Measurements from ENCODE around the gene SLFN13.

The SLFN13 gene, protein sequence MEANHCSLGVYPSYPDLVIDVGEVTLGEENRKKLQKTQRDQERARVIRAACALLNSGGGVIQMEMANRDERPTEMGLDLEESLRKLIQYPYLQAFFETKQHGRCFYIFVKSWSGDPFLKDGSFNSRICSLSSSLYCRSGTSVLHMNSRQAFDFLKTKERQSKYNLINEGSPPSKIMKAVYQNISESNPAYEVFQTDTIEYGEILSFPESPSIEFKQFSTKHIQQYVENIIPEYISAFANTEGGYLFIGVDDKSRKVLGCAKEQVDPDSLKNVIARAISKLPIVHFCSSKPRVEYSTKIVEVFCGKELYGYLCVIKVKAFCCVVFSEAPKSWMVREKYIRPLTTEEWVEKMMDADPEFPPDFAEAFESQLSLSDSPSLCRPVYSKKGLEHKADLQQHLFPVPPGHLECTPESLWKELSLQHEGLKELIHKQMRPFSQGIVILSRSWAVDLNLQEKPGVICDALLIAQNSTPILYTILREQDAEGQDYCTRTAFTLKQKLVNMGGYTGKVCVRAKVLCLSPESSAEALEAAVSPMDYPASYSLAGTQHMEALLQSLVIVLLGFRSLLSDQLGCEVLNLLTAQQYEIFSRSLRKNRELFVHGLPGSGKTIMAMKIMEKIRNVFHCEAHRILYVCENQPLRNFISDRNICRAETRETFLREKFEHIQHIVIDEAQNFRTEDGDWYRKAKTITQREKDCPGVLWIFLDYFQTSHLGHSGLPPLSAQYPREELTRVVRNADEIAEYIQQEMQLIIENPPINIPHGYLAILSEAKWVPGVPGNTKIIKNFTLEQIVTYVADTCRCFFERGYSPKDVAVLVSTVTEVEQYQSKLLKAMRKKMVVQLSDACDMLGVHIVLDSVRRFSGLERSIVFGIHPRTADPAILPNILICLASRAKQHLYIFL

DNA sequence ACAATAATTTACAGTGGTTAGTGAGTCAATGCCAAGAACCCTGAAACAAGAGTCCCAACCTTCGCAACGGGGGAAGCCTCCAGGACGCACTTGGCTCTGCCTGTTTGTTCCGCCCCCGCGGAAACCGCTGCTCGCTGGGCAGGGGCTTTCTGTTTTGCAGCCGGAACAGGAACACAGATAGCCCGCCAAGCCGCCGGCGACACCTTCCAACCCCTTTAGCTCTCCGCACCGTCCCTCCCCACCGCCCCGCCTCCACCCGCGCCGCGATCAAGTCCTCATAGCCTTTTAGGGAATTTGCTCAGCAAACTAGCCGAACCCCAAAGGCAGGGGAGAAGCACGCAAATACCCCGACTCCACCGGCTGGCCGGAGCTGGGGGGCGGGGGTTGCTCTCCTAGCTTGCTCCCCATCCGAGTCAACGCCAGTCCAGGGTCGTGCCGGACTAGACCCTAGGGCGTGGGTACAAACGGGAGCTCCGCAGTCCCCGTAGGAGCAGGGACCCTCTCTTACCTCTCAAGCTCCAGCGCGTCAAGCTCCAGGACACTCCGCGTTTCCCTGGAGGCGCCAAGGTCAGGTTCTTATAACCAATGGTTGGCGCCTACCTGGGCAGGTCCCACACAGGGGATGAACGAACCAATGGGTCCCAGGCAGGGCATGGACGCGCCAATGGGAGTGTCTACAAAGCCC lies at the start of gene SLFN13:
TSS of gene SLFN13 (minus strand) at position 553 of the 685 bp plus-strand sequence. CDS start 3,086 bp downstream, outside the sequence.
- H3K27ac ChIP-seq: peak within 1 kb of the TSS in 1 of 2 donors; percentile 66
- TF ChIP-seq, protein P1, sequence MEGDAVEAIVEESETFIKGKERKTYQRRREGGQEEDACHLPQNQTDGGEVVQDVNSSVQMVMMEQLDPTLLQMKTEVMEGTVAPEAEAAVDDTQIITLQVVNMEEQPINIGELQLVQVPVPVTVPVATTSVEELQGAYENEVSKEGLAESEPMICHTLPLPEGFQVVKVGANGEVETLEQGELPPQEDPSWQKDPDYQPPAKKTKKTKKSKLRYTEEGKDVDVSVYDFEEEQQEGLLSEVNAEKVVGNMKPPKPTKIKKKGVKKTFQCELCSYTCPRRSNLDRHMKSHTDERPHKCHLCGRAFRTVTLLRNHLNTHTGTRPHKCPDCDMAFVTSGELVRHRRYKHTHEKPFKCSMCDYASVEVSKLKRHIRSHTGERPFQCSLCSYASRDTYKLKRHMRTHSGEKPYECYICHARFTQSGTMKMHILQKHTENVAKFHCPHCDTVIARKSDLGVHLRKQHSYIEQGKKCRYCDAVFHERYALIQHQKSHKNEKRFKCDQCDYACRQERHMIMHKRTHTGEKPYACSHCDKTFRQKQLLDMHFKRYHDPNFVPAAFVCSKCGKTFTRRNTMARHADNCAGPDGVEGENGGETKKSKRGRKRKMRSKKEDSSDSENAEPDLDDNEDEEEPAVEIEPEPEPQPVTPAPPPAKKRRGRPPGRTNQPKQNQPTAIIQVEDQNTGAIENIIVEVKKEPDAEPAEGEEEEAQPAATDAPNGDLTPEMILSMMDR (IDR thresholded peaks at IDR 0.05): no peak
- peak; percentile 78 for DNase-seq (ENCODE audit: low spot score)
- peak within 1 kb of the TSS; percentile 85 for H3K4me3 ChIP-seq

DNA sequence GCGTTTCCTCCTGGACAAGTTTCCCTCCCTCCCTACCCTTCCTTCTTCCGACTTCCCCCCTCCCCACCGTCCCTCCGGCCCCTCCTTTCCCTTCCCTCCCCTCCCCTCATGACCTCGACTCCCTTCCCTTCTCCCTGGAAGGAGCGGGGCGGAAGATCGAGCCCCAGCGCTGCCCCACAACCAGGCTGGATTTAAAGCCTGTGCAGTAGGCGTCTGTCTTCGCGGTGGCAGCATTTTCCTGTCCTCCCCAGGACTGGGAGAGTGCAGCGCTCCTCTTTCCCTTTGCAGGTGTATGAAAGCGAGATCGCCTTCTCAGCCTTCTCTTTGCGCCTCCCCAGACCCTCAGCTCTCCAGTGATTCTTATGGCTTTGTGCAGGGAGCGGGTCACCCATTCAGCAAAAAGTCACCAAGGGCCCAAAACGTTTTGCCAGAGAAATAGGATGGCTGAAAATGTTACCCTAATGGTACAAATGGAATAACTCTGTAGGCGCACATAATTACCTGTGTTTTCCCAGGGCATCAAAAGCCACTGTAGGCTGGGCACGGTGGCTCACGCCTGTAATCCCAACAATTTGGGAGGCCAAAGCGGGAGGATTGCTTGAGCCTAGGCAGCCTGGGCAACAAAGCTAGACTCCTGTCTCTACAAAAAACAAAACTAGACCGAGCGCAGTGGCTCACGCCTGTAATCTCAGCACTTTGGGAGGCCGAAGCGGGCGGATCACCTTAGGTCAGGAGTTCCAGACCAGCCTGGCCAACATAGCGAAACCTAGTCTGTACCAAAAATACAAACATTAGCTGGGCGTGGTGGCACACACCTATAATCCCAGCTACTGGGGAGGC lies 48.1 kb upstream of the SLFN13 start:
- H3K27ac ChIP-seq: no peak overlapping the region
- no peak for DNase-seq (ENCODE audit: low spot score)
- TF ChIP-seq, protein P1 (IDR thresholded peaks at IDR 0.05): no peak
- no peak overlapping the region for H3K4me3 ChIP-seq

DNA sequence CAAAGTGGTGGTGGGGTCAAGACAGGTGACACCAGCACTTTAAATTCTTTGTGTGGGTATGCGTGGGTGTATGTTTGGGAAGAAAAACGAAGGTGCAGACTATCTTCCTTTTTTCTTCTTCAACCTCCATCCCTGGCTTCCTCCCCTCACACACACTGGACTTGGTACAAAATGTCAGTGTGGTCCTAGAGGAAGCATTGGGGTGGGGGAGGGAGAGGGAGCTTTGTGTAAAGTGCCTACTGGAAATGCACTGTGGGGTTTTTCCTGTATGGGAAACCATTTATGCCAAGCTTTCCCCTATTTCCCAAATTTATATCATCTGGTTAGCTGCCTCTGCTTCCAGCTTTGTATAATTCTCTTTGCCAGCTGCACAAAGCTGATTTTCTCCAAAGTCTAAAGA lies 44.5 kb upstream of the SLFN13 start:
- Histone ChIP-seq H3K4me3 (no peak overlapping the region), H3K27ac (no peak overlapping the region)
- no peak for DNase-seq (ENCODE audit: low spot score)
- TF ChIP-seq, protein P1 (IDR thresholded peaks at IDR 0.05): no peak

DNA sequence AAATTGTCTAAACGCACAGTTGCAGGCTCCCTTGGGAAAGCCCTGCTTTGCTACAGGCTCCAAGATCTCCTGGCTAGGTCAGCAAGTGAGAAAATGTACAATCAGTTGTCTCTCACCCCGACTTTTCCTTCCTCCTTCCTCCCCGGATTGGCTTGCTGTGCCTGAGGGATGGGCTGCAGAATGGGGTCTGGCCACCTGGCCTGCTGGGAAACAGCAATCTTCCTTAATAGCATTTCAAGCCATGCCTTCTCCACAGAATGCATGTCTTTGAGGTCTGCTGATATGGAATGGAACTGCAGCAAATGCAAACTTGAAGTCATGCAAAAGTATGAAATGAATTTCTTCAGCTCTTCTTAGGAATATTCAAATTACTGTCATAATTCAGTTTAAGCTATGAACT lies 42.9 kb upstream of the SLFN13 start:
- no peak overlapping the region for H3K27ac ChIP-seq
- TF ChIP-seq, protein P1 (IDR thresholded peaks at IDR 0.05): no peak
- no peak for DNase-seq (ENCODE audit: low spot score)
- no peak overlapping the region for H3K4me3 ChIP-seq

DNA sequence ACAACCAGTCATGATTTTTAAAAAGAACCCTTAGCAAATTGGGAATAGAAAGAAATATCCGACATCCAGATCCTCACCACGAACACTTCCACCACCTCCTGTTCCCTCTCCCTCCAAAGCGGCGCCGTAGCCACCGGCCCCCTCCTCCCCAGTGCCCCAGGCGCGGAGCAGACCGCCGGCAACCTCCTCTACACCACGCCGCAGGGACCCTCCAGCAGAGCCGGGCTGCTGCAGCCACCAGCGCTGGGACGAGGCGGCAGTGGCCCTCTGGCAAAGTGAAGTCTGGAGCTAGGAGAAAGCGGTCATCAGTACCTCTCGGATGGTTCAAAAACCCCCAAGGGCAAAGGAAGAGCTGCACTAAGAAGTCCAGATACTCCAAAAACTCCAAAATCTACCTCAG lies 41.4 kb upstream of the SLFN13 start:
- Histone ChIP-seq H3K4me3 (no peak overlapping the region), H3K27ac (no peak overlapping the region)
- TF ChIP-seq, protein P1 (IDR thresholded peaks at IDR 0.05): no peak
- DNase-seq (ENCODE audit: low spot score): no peak

DNA sequence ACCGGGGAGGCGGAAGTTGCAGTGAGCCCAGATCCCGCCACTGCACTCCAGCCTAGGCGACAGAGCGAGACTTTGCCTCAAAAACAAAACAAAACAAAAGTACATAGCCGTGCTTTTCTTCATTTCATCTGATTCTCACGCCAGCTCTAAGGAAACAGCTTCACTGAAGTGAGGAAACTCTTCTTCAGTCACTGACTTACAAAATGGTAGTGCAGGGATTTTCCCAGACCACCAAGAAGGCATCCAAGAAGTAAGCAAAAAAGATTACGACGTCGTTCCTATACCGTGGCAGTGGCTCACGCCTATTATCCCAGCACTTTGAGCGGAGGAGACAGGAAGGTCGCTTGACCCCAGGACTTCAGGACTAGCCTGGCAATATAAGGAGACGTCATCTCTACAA lies 40.4 kb upstream of the SLFN13 start:
- peak overlapping the region; percentile 67 for H3K4me3 ChIP-seq
- no peak for DNase-seq (ENCODE audit: low spot score)

More for the DNA sequence above, 40.4 kb upstream of the SLFN13 start:
- TF ChIP-seq, protein P1 (IDR thresholded peaks at IDR 0.05): no peak
- no peak overlapping the region for H3K27ac ChIP-seq

Data from coronary artery (tissue), 2 donors.